Ovary (tissue), 3 donors: ENCODE results near the gene SPATA13.

Source experiments
- EP300 ChIP-seq: sonication (generic); formaldehyde crosslinking; IDR thresholded peaks from one replicate; pipeline ENCODE4 v1.6.1; 2017; ENCODE audit warnings: antibody characterized with exemption
- POLR2A ChIP-seq: fragments of 450-650 bp; IDR thresholded peaks from one replicate; pipeline ENCODE4 v1.6.1; 2017; ENCODE audit warnings: antibody characterized with exemption, mild to moderate bottlenecking, moderate library complexity
- TF ChIP-seq, protein P1 (sequence below), 3 donors: fragments of 450-650 bp in 2 of 3; fragments of 200-600 bp in 1 of 3; IDR thresholded peaks; one replicate each; pipeline versions ENCODE4 v1.5.1 to v1.8.0; 2016 to 2022; ENCODE audit warnings: antibody characterized with exemption in 3 of 3, mild to moderate bottlenecking in 1 of 3
- donor health status: DM: no; HTN: no; CAD: no.

DNA sequence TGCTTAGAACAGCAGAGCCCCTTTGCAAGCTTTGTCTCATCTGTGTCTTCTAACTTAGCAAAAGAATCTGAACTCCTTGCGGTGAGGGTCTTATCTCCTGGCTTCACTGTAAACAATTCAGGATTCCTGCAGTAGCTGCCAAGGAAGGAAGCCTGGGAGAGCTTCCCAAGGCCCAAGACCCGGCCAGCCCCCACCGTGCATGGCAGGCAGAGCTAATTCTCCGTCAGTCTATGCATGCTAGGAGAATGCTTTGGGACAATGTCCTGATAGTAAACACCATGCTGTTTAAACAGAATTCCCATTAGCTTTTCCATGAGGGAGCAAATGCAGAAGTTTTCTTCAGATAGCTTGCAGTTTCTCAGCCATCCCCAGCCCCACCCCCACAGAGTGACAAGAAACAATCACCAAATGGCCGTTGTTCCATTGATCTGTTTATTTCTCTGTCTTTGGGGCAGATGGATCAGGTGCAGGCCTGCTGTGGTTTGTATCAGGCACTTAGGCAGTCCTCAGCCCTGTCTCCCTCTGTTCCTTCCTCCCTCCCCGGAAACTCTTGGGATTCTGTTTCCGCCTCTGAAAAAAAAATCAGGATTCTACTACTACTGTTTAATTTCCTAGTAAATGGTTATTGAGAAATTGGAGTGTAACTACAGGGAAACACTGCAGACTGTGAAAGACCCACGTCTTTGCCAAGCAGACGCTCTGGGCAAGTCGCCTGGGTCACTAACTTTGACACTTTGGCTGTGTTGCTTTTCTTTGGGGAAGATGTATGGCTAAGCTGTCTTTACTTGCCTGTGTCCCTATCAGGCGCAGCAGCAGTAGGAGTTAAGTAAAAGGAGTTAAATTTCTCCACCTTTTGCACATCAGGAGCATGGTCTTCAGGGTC lies 40.7 kb upstream of the SPATA13 start:
- TF ChIP-seq, protein P1, sequence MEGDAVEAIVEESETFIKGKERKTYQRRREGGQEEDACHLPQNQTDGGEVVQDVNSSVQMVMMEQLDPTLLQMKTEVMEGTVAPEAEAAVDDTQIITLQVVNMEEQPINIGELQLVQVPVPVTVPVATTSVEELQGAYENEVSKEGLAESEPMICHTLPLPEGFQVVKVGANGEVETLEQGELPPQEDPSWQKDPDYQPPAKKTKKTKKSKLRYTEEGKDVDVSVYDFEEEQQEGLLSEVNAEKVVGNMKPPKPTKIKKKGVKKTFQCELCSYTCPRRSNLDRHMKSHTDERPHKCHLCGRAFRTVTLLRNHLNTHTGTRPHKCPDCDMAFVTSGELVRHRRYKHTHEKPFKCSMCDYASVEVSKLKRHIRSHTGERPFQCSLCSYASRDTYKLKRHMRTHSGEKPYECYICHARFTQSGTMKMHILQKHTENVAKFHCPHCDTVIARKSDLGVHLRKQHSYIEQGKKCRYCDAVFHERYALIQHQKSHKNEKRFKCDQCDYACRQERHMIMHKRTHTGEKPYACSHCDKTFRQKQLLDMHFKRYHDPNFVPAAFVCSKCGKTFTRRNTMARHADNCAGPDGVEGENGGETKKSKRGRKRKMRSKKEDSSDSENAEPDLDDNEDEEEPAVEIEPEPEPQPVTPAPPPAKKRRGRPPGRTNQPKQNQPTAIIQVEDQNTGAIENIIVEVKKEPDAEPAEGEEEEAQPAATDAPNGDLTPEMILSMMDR (IDR thresholded peaks at IDR 0.05), result no peak
- no peak for TF ChIP-seq POLR2A
- no peak for TF ChIP-seq EP300
